ENCODE data around the gene TKTL2.
"Not testable (repeated sequence)": the region's sequence is repeated elsewhere in the genome, so short reads cannot be mapped to it uniquely, and the experiment has no call there.

DNA sequence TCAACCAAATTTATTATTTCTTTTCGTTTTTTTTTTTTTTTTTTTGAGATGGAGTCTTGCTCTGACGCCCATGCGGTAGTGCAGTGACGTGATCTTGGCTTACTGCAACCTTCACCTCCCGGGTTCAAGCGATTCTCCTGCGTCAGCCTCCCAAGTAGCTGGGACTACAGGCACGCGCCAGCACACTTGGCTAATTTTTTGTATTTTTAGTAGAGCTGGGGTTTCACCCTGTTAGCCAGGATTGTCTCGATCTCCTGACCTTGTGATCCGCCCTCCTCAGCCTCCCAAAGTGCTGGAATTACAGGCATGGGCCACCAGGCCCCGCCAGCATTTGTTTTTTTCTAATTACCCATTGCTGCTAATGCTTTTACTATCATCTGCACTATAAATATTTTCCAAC, 26.5 kb downstream of the TKTL2 start:
- TF ChIP-seq, protein P1, sequence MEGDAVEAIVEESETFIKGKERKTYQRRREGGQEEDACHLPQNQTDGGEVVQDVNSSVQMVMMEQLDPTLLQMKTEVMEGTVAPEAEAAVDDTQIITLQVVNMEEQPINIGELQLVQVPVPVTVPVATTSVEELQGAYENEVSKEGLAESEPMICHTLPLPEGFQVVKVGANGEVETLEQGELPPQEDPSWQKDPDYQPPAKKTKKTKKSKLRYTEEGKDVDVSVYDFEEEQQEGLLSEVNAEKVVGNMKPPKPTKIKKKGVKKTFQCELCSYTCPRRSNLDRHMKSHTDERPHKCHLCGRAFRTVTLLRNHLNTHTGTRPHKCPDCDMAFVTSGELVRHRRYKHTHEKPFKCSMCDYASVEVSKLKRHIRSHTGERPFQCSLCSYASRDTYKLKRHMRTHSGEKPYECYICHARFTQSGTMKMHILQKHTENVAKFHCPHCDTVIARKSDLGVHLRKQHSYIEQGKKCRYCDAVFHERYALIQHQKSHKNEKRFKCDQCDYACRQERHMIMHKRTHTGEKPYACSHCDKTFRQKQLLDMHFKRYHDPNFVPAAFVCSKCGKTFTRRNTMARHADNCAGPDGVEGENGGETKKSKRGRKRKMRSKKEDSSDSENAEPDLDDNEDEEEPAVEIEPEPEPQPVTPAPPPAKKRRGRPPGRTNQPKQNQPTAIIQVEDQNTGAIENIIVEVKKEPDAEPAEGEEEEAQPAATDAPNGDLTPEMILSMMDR (IDR thresholded peaks at IDR 0.05) = not testable (repeated sequence)
- TF ChIP-seq EZH2, EZH2phosphoT487 (IDR thresholded peaks at IDR 0.05): not testable (repeated sequence)
